ENCODE measurements around the gene SIX2.
A peak's percentile ranks its signal among the peaks of the same experiment; 100 is the strongest.

The SIX2 gene

GRCh38 chr2:45009303-45009927 is at the start of gene SIX2:
TSS of gene SIX2 (minus strand) at chr2:45009452. CDS start at chr2:45009110, 342 bp downstream.
- peak within 1 kb of the TSS; percentile 87 for H3K27ac ChIP-seq
- no peak for TF ChIP-seq CTCF (IDR thresholded peaks at IDR 0.05)

GRCh38 chr2:45055162-45055605 is 45.9 kb upstream of the SIX2 start:
- DNase-seq (ENCODE audit: low spot score) = no peak
- TF ChIP-seq CTCF (IDR thresholded peaks at IDR 0.05) = no peak
- Histone ChIP-seq H3K4me3 (no peak overlapping the region), H3K27ac (no peak overlapping the region)

More at GRCh38 chr2:45009303-45009927, at the start of gene SIX2:
- DNase-seq (ENCODE audit: low spot score) = peak; percentile 96
- H3K4me3 ChIP-seq = peak within 1 kb of the TSS; percentile 84

DNA sequence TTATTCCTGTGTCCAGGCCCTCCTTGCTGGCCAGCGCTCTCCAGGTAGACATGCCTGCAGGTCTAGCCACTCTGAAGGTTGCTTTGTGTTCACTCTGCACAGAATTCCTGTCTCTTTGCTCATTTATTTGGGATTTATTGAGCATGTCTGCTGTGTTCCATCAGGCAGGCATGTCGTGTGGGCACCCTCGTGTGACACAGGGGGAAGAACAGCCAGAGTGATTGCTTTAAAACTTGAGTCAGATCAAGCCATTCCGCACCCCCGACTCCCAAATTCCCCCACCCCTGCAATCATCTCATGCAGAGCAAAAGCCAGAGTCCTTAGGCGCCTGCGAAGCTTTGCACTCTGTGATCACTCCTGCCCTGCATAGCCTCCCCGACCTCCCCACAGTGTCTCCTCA is 44.7 kb upstream of the SIX2 start:
- no peak for TF ChIP-seq CTCF (IDR thresholded peaks at IDR 0.05)
- H3K4me3 ChIP-seq = no peak overlapping the region
- no peak for DNase-seq (ENCODE audit: low spot score)
- H3K27ac ChIP-seq = no peak overlapping the region

- no peak for DNase-seq (ENCODE audit: low spot score)
- no peak overlapping the region for H3K27ac ChIP-seq
- H3K4me3 ChIP-seq = no peak overlapping the region
- TF ChIP-seq CTCF (IDR thresholded peaks at IDR 0.05) = no peak
These were observed 43.2 kb upstream of the SIX2 start for GRCh38 chr2:45052388-45052928.

GRCh38 chr2:45049569-45050336 is 40.5 kb upstream of the SIX2 start:
- no peak for DNase-seq (ENCODE audit: low spot score)
- H3K4me3 ChIP-seq = no peak overlapping the region
- TF ChIP-seq CTCF (IDR thresholded peaks at IDR 0.05) = no peak
- no peak overlapping the region for H3K27ac ChIP-seq

GRCh38 chr2:45047301-45047700 is 38.0 kb upstream of the SIX2 start:
- H3K27ac ChIP-seq = no peak overlapping the region
- no peak for TF ChIP-seq CTCF (IDR thresholded peaks at IDR 0.05)
- no peak for DNase-seq (ENCODE audit: low spot score)

More at GRCh38 chr2:45047301-45047700, 38.0 kb upstream of the SIX2 start:
- no peak overlapping the region for H3K4me3 ChIP-seq
